NCI-H510A (cell line): ENCODE data around the gene KCNH1.

Source experiments
- DNase-seq: peaks from one replicate; lab custom pipeline; 2025; lab: John Stamatoyannopoulos, UW

KCNH1 gene

DNA sequence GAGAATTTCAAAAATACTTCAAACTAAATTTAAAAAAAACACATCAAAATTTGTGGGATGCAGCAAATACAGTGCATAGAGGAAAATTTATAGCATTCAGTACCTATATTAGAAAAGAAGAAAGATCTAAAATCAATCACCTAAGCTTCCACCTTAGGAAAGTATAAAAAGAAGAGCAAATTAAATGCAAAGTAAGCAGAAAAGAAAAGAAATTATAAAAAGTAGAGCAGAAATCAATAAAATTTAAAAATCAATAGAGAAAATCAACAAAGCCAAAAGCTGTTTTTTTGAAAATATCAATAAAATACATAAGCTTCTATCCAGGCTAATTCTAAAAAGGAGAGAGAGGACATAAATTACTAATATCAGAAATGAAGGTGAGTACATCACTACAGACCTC is 255.4 kb downstream of the KCNH1 start:
- no peak for DNase-seq

DNA sequence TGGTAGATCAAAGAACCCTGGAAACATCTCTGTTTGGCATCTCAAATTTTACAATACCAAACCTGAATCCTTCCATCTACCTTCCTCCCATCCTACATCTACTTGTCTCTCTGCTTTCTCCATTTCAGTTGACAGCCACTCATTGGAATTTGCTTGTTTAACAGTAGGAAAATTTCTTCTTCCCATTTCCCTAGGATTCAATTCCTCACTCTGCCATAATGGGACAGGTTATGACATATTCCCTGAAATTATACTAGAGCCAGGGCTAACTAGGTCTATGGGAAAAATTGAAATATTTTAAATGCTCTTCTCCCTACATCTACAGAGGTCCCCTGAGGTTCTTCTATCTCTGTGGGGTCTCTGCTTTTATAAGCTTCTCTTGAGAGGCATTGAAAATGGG is 257.7 kb downstream of the KCNH1 start:
- no peak for DNase-seq

- DNase-seq: no peak
Observed at GRCh38 chr1:210866532-210866931, 267.4 kb downstream of the KCNH1 start.

DNA sequence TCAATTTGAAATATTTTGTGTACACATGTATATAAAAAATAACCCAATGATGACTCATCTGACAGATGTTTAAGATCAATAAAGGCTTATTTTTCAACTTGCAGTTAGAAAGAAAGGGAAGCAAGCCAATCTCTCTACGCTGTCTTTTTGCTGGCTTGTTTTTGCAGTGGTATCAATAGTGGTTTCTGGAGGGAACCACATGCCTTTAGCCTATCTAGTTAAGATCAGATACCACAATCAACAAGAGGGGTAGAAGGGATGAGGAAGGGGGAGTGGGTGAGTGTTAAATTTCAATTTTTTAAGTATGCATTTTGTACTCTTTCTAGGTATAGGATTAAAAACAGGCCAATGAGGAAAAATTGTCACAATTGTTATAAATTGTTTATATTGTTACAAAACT is 276.2 kb downstream of the KCNH1 start:
- no peak for DNase-seq

GRCh38 chr1:210857146-210857663 is 276.7 kb downstream of the KCNH1 start:
- no peak for DNase-seq

DNA sequence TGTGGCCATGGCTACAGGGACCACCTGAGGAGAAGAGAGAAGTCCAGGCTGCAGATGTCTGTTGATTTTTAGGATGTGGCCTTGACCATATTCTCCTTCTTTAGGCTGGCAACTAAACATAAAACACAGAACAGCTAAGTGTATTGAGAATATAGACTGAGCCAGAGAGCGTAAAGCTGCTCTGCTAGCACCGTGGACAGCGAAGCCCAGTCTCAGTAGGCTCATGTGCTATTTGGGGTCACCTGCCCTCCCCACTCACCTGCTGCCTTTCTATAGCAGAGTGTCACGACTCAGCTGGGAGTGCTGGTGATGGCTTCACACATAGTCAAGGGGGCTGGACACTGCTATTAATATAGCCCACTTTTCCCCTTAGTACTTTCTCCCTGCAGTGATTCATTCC is 278.5 kb downstream of the KCNH1 start:
- no peak for DNase-seq

GRCh38 chr1:210853276-210853675 is 280.7 kb downstream of the KCNH1 start:
- no peak for DNase-seq

DNA sequence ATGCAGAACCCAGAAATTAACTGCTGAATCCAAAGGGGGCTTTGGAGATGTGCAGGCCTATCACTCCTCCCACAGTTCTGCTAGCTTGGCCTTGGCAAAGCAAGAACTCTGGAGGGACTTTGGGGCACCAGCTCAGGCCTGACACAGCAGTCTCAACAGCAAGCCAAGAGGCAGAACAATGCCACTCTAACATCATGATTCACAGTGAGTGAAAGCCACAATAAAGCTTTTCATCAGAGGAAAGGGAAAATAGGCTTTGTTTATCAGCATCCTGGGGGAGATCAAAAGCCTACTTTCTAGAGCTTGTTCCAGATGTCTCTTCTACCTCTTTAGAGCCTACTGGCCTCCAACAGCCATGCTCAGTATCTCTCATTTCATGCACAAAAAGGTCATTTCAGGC is 283.4 kb downstream of the KCNH1 start:
- DNase-seq: no peak

DNA sequence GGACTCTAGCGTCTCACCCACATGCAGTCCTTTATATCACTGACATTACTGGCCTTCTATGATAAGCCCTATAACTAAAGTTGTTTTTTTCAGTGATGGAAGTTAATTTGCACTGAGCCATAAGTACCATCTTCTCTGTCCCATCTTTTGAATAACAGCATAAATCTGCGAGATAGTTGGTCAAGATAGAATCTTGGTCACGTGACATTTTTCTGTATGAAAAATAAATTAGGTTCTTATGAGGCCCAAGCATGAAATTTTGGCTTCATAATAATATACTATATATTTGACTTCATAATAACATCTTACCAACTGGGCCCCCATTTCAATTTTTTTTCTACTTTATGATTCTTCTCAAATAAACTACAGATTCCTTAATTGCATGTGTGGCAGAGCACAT is 285.5 kb downstream of the KCNH1 start:
- no peak for DNase-seq

GRCh38 chr1:210841926-210842625 is 291.9 kb downstream of the KCNH1 start:
- no peak for DNase-seq

- no peak for DNase-seq
Observed at GRCh38 chr1:210830034-210831028, 303.6 kb downstream of the KCNH1 start.

DNA sequence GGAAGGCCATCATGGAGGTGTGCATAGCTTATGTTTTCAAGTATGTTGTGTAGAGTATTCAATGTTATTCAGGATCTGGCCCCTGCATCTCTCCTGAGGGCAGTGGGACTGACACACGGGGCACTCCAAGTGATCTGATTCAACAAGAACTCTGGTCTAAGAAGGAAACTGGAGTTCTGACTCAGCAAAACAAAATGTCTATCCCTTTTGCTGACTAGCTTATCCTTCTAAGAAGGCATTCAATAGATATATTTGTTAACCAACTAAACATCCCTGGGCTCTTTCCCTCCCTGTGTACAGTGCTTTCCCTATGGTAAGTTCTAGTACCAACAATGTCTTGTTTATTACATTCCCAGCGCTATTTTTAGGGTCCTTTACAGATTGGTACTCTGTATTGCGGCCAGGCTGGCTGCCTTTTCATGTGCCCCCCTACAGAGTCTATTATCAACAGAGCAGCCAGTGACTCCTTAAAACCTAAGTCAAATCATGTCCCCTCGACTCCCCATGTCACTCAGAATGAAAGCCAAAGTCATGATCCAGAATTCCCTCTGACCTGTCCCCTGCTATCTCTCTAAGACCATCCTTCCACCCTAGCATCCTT is 304.9 kb downstream of the KCNH1 start:
- no peak for DNase-seq

GRCh38 chr1:210827481-210827880 is 306.5 kb downstream of the KCNH1 start:
- no peak for DNase-seq

DNA sequence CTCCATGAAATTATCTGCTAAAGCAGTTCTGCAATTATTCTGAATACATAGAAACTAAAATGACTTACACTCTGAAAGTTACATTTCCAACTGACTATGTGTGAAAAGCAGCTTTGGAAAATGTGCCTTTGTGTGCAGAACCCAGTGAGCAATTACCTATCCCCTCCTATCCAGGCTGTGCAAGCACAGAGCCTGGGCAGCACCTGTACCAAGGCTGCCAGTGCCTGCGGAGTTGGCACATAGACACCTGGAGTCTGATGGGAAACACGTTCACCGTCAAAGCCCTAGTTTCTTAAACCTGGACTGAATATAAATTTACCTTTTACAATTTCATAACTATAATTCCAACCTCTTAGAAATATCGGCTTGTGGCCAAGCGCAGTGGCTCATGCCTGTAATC is 307.3 kb downstream of the KCNH1 start:
- no peak for DNase-seq

- no peak for DNase-seq
Observed at GRCh38 chr1:210822932-210823331, 311.0 kb downstream of the KCNH1 start.

DNA sequence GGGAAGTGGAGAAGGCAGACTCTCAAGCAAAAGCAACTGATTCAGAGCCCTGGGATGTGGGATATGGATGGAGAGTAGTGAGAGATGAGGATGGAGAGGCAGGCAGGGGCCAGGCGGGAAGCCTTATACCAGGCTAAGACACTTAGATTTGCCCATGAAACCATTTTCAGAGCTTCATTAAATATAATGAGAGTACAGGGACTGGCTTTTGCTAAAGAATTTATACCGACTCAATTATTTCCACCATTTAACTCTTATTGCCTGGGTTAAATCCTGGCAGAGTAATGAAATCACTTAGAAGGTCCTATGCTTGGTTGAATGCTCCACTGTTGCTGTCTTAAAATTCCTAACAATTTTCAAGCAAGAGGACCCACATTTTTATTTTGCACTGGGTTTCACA is 311.7 kb downstream of the KCNH1 start:
- no peak for DNase-seq

DNA sequence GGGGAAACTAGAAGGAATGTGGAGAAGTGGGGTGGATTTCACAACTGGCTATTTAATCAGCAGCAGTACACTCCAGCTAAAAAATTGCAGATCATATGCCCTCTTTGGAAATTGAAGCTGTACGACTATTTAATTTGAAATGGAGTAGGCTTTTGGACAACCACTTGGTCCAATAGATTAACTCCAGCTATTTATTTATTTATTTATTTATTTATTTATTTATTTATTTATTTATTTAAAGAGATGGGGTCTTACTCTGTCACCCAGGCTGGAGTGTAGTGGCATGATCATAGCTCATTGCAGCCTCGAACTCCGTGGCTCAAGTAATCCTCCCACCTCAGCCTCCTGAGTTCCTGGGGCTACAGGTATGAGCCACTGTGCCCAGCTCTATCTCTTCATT is 312.3 kb downstream of the KCNH1 start:
- no peak for DNase-seq

DNA sequence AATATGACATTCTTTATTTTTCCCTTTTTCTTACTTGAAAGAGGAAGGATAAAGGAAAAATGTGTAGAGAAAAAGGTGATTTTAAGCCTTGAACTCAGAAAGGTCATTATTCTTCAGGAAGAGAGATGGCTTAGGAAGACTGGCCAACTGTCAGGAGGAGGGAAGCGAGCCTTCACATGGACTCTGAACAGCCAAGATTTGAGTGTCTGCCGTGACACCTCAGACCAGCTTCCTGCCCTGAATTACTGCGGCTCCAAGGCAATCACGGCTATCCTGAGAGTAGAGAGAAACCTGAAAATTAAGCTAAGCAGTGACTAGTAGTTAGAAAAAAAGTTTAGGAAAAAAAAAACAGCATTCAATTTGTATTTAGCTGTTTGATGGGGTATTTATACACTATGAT is 314.7 kb downstream of the KCNH1 start:
- DNase-seq: no peak

- DNase-seq: no peak
Observed at GRCh38 chr1:210817385-210818275, 316.3 kb downstream of the KCNH1 start.

DNA sequence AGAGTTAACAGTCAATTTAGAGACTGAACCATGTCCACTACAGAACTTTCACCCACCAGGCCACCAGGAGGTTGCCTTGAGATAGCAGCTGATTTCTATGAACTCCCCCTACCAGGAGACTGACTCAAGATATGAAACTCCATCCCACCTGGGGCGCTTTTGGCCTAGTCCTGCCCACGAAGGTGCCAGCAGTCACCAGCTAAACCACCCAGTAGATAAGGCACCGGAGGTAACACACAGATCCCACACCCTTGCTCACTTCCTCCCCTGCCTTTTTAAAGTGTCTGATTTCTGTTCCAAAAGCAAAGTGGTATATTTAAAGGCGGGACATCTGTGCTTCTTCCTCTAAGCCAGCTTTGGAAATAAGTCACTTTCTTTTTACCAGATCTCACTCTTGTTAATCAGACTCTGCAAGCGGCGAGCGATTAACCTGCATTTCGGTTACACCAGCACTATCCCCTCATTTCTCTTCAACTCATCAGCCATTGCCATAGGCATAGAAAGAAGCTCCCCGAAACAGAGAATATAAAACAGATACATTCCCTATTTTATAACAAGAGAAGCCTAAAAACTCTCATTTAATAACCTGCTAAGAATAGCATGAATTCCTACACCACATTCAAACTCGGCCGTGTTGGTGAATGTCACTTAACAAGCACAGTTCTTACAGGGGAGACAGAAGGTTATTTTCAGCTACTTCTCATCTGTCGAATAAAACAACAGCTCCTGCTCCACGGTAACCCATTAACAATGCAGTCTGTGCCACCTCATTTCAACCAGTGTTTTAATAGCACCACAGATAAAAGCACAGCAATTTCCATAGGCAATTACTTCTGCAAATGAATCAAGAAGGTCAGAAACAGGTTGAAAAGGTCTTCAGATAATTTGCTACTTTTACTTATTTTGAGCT is 318.1 kb downstream of the KCNH1 start:
- no peak for DNase-seq
